Measurements from ENCODE around the gene TCF12. TPM values are rescaled to one million over a fixed set of nuclear protein-coding genes. Genes with fewer than 3 reads are reported as not detected.

TCF12 gene
- total RNA-seq, 1 experiment from 2014 or later, result 102 TPM

DNA sequence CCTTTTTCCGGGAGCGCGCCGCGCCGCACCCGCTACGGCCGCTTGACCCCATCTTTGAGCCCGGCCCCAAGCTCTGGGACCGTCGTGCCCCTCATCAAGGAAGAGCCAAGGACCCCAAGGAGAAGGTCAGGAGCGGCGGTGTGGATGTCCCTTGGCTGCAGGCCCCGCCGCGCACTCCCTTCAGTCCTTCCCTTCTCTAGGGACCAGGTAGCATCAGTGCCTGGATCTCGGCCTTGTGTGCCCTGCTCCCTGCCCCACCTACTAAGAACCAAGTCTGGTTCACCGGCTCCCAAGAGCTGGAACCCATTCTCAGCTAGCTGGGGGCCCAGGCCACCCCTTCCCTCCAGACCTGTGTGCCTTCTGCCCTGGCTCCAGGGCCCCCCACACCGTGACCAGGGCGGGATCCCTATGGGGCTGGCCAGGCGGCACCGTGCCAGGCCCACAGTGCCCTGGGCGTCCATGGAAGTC is 388.5 kb downstream of the TCF12 start:
- no peaks in the 10 kb centered on the region for H3K36me3 ChIP-seq (ENCODE audit: control insufficient read depth, insufficient read depth, low read length)
- peak overlapping the region; percentile 52 to 58 for H3K4me3 ChIP-seq (ENCODE audit: low read depth in 2 of 2, low read length in 2 of 2)
- H3K9me3 ChIP-seq (ENCODE audit: control insufficient read depth, insufficient read depth, low read depth, low read length), result no peaks in the 10 kb centered on the region
- CTCF ChIA-PET, result interaction anchor here (0.7 to 1.7 kb wide), 4 partner anchors 26 to 811 kb away, joined by 3 to 8 read pairs (median 4); no protein-coding TSS in a partner anchor
- no peak overlapping the region for H3K27ac ChIP-seq (ENCODE audit: low read length)
- no TSS peak for BruUV-seq (replicated peaks)
- ATAC-seq, result peak; percentile 43
- POLR2A ChIA-PET, result no interaction called here
- no peaks in the 10 kb centered on the region for H3K27me3 ChIP-seq (ENCODE audit: control insufficient read depth, insufficient read depth, low read length)
- H3K4me1 ChIP-seq (ENCODE audit: control insufficient read depth, insufficient read depth, low read length), result 0 out of 2 replicates have a peak, but pooled peaks cover 4% of the 10 kb centered on the region
- TF ChIP-seq, protein P1, sequence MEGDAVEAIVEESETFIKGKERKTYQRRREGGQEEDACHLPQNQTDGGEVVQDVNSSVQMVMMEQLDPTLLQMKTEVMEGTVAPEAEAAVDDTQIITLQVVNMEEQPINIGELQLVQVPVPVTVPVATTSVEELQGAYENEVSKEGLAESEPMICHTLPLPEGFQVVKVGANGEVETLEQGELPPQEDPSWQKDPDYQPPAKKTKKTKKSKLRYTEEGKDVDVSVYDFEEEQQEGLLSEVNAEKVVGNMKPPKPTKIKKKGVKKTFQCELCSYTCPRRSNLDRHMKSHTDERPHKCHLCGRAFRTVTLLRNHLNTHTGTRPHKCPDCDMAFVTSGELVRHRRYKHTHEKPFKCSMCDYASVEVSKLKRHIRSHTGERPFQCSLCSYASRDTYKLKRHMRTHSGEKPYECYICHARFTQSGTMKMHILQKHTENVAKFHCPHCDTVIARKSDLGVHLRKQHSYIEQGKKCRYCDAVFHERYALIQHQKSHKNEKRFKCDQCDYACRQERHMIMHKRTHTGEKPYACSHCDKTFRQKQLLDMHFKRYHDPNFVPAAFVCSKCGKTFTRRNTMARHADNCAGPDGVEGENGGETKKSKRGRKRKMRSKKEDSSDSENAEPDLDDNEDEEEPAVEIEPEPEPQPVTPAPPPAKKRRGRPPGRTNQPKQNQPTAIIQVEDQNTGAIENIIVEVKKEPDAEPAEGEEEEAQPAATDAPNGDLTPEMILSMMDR (IDR thresholded peaks at IDR 0.05), result no peak; the same call in 1 of the 2 replicates
- TF ChIP-seq, protein P2, sequence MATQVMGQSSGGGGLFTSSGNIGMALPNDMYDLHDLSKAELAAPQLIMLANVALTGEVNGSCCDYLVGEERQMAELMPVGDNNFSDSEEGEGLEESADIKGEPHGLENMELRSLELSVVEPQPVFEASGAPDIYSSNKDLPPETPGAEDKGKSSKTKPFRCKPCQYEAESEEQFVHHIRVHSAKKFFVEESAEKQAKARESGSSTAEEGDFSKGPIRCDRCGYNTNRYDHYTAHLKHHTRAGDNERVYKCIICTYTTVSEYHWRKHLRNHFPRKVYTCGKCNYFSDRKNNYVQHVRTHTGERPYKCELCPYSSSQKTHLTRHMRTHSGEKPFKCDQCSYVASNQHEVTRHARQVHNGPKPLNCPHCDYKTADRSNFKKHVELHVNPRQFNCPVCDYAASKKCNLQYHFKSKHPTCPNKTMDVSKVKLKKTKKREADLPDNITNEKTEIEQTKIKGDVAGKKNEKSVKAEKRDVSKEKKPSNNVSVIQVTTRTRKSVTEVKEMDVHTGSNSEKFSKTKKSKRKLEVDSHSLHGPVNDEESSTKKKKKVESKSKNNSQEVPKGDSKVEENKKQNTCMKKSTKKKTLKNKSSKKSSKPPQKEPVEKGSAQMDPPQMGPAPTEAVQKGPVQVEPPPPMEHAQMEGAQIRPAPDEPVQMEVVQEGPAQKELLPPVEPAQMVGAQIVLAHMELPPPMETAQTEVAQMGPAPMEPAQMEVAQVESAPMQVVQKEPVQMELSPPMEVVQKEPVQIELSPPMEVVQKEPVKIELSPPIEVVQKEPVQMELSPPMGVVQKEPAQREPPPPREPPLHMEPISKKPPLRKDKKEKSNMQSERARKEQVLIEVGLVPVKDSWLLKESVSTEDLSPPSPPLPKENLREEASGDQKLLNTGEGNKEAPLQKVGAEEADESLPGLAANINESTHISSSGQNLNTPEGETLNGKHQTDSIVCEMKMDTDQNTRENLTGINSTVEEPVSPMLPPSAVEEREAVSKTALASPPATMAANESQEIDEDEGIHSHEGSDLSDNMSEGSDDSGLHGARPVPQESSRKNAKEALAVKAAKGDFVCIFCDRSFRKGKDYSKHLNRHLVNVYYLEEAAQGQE (IDR thresholded peaks at IDR 0.05; ENCODE audit: insufficient read depth in 1 of 2, low read depth in 2 of 2, low read length in 1 of 2), result no peak
- TF ChIP-seq SIN3A (IDR thresholded peaks at IDR 0.05; ENCODE audit: borderline replicate concordance, insufficient read depth, low read depth, low read length), result no peak
- no peak for TF ChIP-seq TCF7L2 (IDR thresholded peaks at IDR 0.05; ENCODE audit: low read depth, low read length)
- TF ChIP-seq POLR2AphosphoS5 (IDR thresholded peaks at IDR 0.05; ENCODE audit: low read depth, low read length), result no peak
- no peak for DNase-seq (ENCODE audit: low read depth, low spot score)
- intact Hi-C loops (cut with micrococcal nuclease; ENCODE audit: unreplicated experiment), result loop anchor here (2.0 to 5.0 kb wide), 2 partner anchors 485 to 810 kb away; no protein-coding TSS in a partner anchor
- in situ Hi-C loops (cut with HindIII; ENCODE audit: low pct_unique_long_range_greater_than_20kb, low sequenced_read_pairs), result no loop called here

DNA sequence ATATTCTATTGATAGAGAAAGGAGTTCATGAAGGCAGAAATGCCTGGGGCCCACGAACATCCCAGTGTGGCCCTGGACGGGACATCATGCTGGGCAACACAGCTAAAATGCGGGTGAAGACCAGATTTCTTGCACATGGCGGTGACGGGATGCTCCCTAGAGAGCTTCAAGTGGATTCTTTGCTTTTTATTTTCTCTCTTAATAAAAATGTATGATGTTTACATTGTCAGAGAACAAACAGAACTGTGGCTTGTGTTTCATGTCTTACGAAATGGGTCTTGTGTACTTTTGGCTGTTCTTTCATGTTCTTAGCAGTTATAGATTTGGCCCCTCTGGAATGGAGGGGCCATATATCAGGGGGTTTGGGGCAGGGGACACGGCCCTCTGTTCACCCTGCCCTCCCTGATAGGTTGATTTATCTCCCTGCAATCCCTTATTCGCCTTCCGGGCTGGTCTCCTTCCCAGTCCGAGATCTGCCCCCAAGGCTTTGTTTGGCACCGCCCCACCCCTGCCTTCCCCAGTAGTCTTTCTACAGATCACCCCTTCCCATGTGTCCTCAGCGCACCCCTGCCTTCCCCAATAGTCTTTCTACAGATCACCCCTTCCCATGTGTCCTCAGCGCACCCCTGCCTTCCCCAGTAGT is 389.2 kb downstream of the TCF12 start:
- BruUV-seq (replicated peaks), result no TSS peak
- Histone ChIP-seq H3K4me1 (ENCODE audit: control insufficient read depth, insufficient read depth, low read length) (0 out of 2 replicates have a peak, but pooled peaks cover 4% of the 10 kb centered on the region), H3K36me3 (ENCODE audit: control insufficient read depth, insufficient read depth, low read length) (no peaks in the 10 kb centered on the region), H3K9me3 (ENCODE audit: control insufficient read depth, insufficient read depth, low read depth, low read length) (no peaks in the 10 kb centered on the region), H3K27ac (ENCODE audit: low read length) (no peak overlapping the region), H3K4me3 (ENCODE audit: low read depth in 2 of 2, low read length in 2 of 2) (no peak overlapping the region), H3K27me3 (ENCODE audit: control insufficient read depth, insufficient read depth, low read length) (no peaks in the 10 kb centered on the region)
- ChIA-PET CTCF (interaction anchor here (1.7 kb wide), 1 partner anchor 161 kb away, joined by 8 read pairs; no protein-coding TSS in a partner anchor), POLR2A (no interaction called here)
- intact Hi-C loops (cut with micrococcal nuclease; ENCODE audit: unreplicated experiment), result loop anchor here (2.0 to 5.0 kb wide), 2 partner anchors 485 to 811 kb away; no protein-coding TSS in a partner anchor
- DNase-seq (ENCODE audit: low read depth, low spot score) (no peak), ATAC-seq (no peak)
- in situ Hi-C loops (cut with HindIII; ENCODE audit: low pct_unique_long_range_greater_than_20kb, low sequenced_read_pairs), result no loop called here
- TF ChIP-seq, protein P2 (IDR thresholded peaks at IDR 0.05; ENCODE audit: insufficient read depth in 1 of 2, low read depth in 2 of 2, low read length in 1 of 2), result no peak
- TF ChIP-seq, protein P1 (IDR thresholded peaks at IDR 0.05), result no peak
- TF ChIP-seq POLR2AphosphoS5 (IDR thresholded peaks at IDR 0.05; ENCODE audit: low read depth, low read length) (no peak), SIN3A (IDR thresholded peaks at IDR 0.05; ENCODE audit: borderline replicate concordance, insufficient read depth, low read depth, low read length) (no peak), TCF7L2 (IDR thresholded peaks at IDR 0.05; ENCODE audit: low read depth, low read length) (no peak)
